Body of pancreas (tissue), 4 donors: ENCODE measurements around the gene IL20.

Source experiments
- CTCF ChIP-seq, 7 experiments: fragments of 450-650 bp in 4 of 7; fragments of 200-600 bp in 3 of 7; sonication (generic) in 3 of 7; IDR thresholded peaks; one replicate each; pipeline ENCODE4 v1.5.1; 2016 to 2019; ENCODE audit warnings: antibody characterized with exemption in 7 of 7
- POLR2A ChIP-seq, 3 donors: fragments of 450-650 bp; IDR thresholded peaks; one replicate each; pipeline ENCODE4 v1.6.1; 2016; ENCODE audit warnings: antibody characterized with exemption in 3 of 3, mild to moderate bottlenecking in 2 of 3

- TF ChIP-seq CTCF (IDR thresholded peaks at IDR 0.05) = no peak
- no peak for TF ChIP-seq POLR2A (IDR thresholded peaks at IDR 0.05)
These were observed 17.7 kb downstream of the IL20 start for GRCh38 chr1:206883160-206883559.
